ENCODE data around the gene DYRK2. TPM values are rescaled to one million over a fixed set of nuclear protein-coding genes. Genes with fewer than 3 reads are reported as not detected.

Gene DYRK2
- total and polyA plus RNA-seq, 10 donors = 5.0 to 42.8 (median 35.5) TPM

- H3K9me3 ChIP-seq = no peaks in the 10 kb centered on the region
- H3K36me3 ChIP-seq = no peaks in the 10 kb centered on the region
- TF ChIP-seq POLR2A (IDR thresholded peaks at IDR 0.05) = no peak
- TF ChIP-seq POLR2AphosphoS5 (IDR thresholded peaks at IDR 0.05) = peak in 2 of 3 donors; percentile 24 to 52
- TF ChIP-seq CTCF (IDR thresholded peaks at IDR 0.05 in 8 of 11, conservative IDR thresholded peaks at IDR 0.05 in 3 of 11) = no peak
- H3K27ac ChIP-seq = peak overlapping the region; percentile 85 to 97 (median 96)
- H3K4me1 ChIP-seq = peaks cover 21 to 71% (median 50%) of the 10 kb centered on the region in 6 donors
- peak overlapping the region; percentile 85 to 99 (median 90) for H3K4me3 ChIP-seq
- WGBS, 5 donors = 0 to 1% (median 1%) methylated on average over 35 to 65 of the region's 65 CpGs
- peak; percentile 89 for DNase-seq
- H3K27me3 ChIP-seq (replicated peaks in 1 of 7) = no peaks in the 10 kb centered on the region
- intact Hi-C loops (cut with DNase I; ENCODE audit: low total_unique reads) = loop anchor here (10.0 kb wide), 1 partner anchor 215 kb away; no protein-coding TSS in a partner anchor
Observed at GRCh38 chr12:67649570-67650387, 1.2 kb downstream of the DYRK2 start.

GRCh38 chr12:67650388-67651131, 2.0 kb downstream of the DYRK2 start:
- peak; percentile 80 for DNase-seq
- no peak for TF ChIP-seq CTCF (IDR thresholded peaks at IDR 0.05 in 8 of 11, conservative IDR thresholded peaks at IDR 0.05 in 3 of 11)
- no peak for TF ChIP-seq POLR2A (IDR thresholded peaks at IDR 0.05)
- no peak for TF ChIP-seq POLR2AphosphoS5 (IDR thresholded peaks at IDR 0.05)
- no peaks in the 10 kb centered on the region for H3K27me3 ChIP-seq (replicated peaks in 1 of 7)
- H3K4me3 ChIP-seq = peak overlapping the region; percentile 85 to 99 (median 90)
- 35 to 57% (median 38%) methylated on average over 11 of the region's 11 CpGs for WGBS, 5 donors
- peaks cover 21 to 79% (median 50%) of the 10 kb centered on the region in 6 donors for H3K4me1 ChIP-seq
- peak overlapping the region in 7 of 8 donors; percentile 93 to 97 (median 96) for H3K27ac ChIP-seq
- H3K9me3 ChIP-seq = no peaks in the 10 kb centered on the region
- H3K36me3 ChIP-seq = peaks cover 0 to 3% (median 0%) of the 10 kb centered on the region in 6 donors
- intact Hi-C loops (cut with DNase I; ENCODE audit: low total_unique reads) = loop anchor here (10.0 kb wide), 1 partner anchor 216 kb away; no protein-coding TSS in a partner anchor

- Histone ChIP-seq H3K4me3 (peak overlapping the region; percentile 85 to 99 (median 90)), H3K27me3 (replicated peaks in 1 of 7) (no peaks in the 10 kb centered on the region), H3K36me3 (peaks cover 0 to 9% (median under 1%) of the 10 kb centered on the region in 6 donors), H3K27ac (peak overlapping the region in 6 of 8 donors; percentile 6 to 97 (median 96)), H3K9me3 (no peaks in the 10 kb centered on the region), H3K4me1 (peaks cover 21 to 86% (median 53%) of the 10 kb centered on the region in 6 donors)
- WGBS, 5 donors = 23 to 47% (median 41%) methylated on average over 5 of the region's 5 CpGs
- DNase-seq = no peak
- intact Hi-C loops (cut with DNase I; ENCODE audit: low total_unique reads) = loop anchor here (10.0 kb wide), 1 partner anchor 216 kb away; no protein-coding TSS in a partner anchor
- TF ChIP-seq CTCF (IDR thresholded peaks at IDR 0.05 in 8 of 11, conservative IDR thresholded peaks at IDR 0.05 in 3 of 11) (peak in 3 of 11 experiments; percentile 20 to 28 (median 26)), POLR2AphosphoS5 (IDR thresholded peaks at IDR 0.05) (no peak)
Observed at GRCh38 chr12:67651132-67651695, 2.7 kb downstream of the DYRK2 start.
